Transverse colon (tissue), 4 donors: Measurements from ENCODE around the gene DCPS. TPM values are rescaled to one million over a fixed set of nuclear protein-coding genes. Genes with fewer than 3 reads are reported as not detected.

Experiments
- DNase-seq: peaks from one replicate; pipeline ENCODE4 v3.0.0-alpha.2; 2019
- H3K27ac ChIP-seq, 4 donors: fragments of 200-600 bp; sonication (generic); 2 replicates each; pipeline ENCODE4 v1.5.1; 2016 to 2018; ENCODE audit warnings: inconsistent platforms in 4 of 4
- H3K27me3 ChIP-seq: fragments of 200-600 bp; sonication (generic); 2 replicates; pipeline ENCODE4 v1.5.1; 2017; ENCODE audit warnings: inconsistent platforms
- H3K36me3 ChIP-seq, 4 donors: fragments of 200-600 bp; sonication (generic); 2 replicates each; pipeline ENCODE4 v1.5.1; 2017 to 2019; ENCODE audit warnings: inconsistent platforms in 4 of 4
- H3K4me1 ChIP-seq, 4 donors: fragments of 200-600 bp; sonication (generic); 2 replicates each; pipeline ENCODE4 v1.5.1; 2017 to 2020; ENCODE audit warnings: inconsistent platforms in 4 of 4
- H3K4me3 ChIP-seq, 4 donors: fragments of 200-600 bp; sonication (generic); 1 replicate in 1 of 4; 2 replicates in 3 of 4; pipeline versions ENCODE4 v1.5.1 to v1.6.1; 2017 to 2019; ENCODE audit warnings: inconsistent platforms in 4 of 4
- H3K9me3 ChIP-seq, 2 donors: fragments of 200-600 bp; sonication (generic); 2 replicates each; pipeline ENCODE4 v1.5.1; 2017 to 2019; ENCODE audit warnings: inconsistent platforms in 2 of 2
- CTCF ChIP-seq, 5 experiments: fragments of 200-600 bp in 3 of 5; fragments of 450-650 bp in 2 of 5; sonication (generic) in 3 of 5; IDR thresholded peaks; 1 replicate in 2 of 5; 2 replicates in 3 of 5; pipeline ENCODE4 v1.5.1; 2016 to 2017; ENCODE audit warnings: antibody characterized with exemption in 5 of 5, inconsistent platforms in 3 of 5, mild to moderate bottlenecking in 2 of 5, moderate library complexity in 1 of 5
- EP300 ChIP-seq: sonication (generic); formaldehyde crosslinking; IDR thresholded peaks from one replicate; pipeline ENCODE4 v1.6.1; 2017; ENCODE audit warnings: antibody characterized with exemption, low read depth
- POLR2A ChIP-seq: fragments of 450-650 bp; IDR thresholded peaks from one replicate; pipeline ENCODE4 v1.6.1; 2016; ENCODE audit warnings: antibody characterized with exemption, mild to moderate bottlenecking, moderate library complexity
- POLR2AphosphoS5 ChIP-seq, 3 donors: sonication (generic); formaldehyde crosslinking; IDR thresholded peaks; one replicate each; pipeline ENCODE4 v1.6.1; 2016; ENCODE audit warnings: antibody characterized with exemption in 3 of 3
- WGBS, 2 donors: methylation state at CpG; one replicate each; pipeline ENCODE4 v1.1.5; 2018; ENCODE audit warnings: low coverage in 1 of 2; 5-methylcytosine and 5-hydroxymethylcytosine counted together
- in situ Hi-C, 4 donors: fragments of 200-750 bp; cut with MboI; loops; one replicate each; pipeline versions ENCODE4 v1.15.0 to v1.15.1; 2017; ENCODE audit warnings: low sequenced_read_pairs in 3 of 4, low pct_ligation_motif_present in 1 of 4, low pct_unique_long_range_greater_than_20kb in 1 of 4
- intact Hi-C: fragments of 100-400 bp; cut with DNase I; formaldehyde crosslinking; loops from one replicate; pipeline ENCODE4 v1.15.1; 2023; ENCODE audit warnings: low total_unique reads
- total RNA-seq, 4 donors: library from RNA; depleted of rRNA; stranded (reverse); fragments of >200 nt; gene quantifications; one replicate each; pipeline ENCODE4 v1.1.0, GENCODE V29; 2016

Gene DCPS
- total RNA-seq, 4 donors from 2014 or later = 0.40 to 13.7 (median 11.3) TPM

GRCh38 chr11:126352934-126353801 is 49.3 kb downstream of the DCPS start:
- TF ChIP-seq EP300 = no peak
- no peak for TF ChIP-seq CTCF (IDR thresholded peaks at IDR 0.05)
- no peak for TF ChIP-seq POLR2A
- Histone ChIP-seq H3K27me3 (peaks cover 12% of the 10 kb centered on the region), H3K9me3 (no peaks in the 10 kb centered on the region), H3K27ac (peak overlapping the region in 2 of 4 donors; percentile 2 to 25), H3K36me3 (no peaks in the 10 kb centered on the region), H3K4me1 (peaks cover 5 to 57% (median 24%) of the 10 kb centered on the region in 4 donors), H3K4me3 (no peak overlapping the region)
- WGBS, 2 donors = 83 to 85% methylated on average over 3 to 4 of the region's 4 CpGs
- in situ Hi-C loops = no loop called here
- intact Hi-C loops = no loop called here
- DNase-seq = no peak

GRCh38 chr11:126354631-126355323 is 50.9 kb downstream of the DCPS start:
- Histone ChIP-seq H3K27me3 (peaks cover 13% of the 10 kb centered on the region), H3K9me3 (no peaks in the 10 kb centered on the region), H3K4me3 (peak overlapping the region; percentile 55 to 81 (median 62)), H3K27ac (peak overlapping the region; percentile 80 to 87 (median 84)), H3K4me1 (peaks cover 5 to 69% (median 27%) of the 10 kb centered on the region in 4 donors), H3K36me3 (no peaks in the 10 kb centered on the region)
- no peak for DNase-seq
- in situ Hi-C loops (no loop called here), intact Hi-C loops (no loop called here)
- TF ChIP-seq CTCF (IDR thresholded peaks at IDR 0.05) = no peak
- no peak for TF ChIP-seq POLR2AphosphoS5 (IDR thresholded peaks at IDR 0.05)
- no peak for TF ChIP-seq POLR2A
- TF ChIP-seq EP300 = no peak
- 51% methylated on average over 14 of the region's 15 CpGs; no CpG with 5 or more reads in 1 of the 2 donors for WGBS, 2 donors

- Histone ChIP-seq H3K4me1 (peaks cover 5 to 73% (median 30%) of the 10 kb centered on the region in 4 donors), H3K27me3 (peaks cover 15% of the 10 kb centered on the region), H3K36me3 (no peaks in the 10 kb centered on the region), H3K9me3 (no peaks in the 10 kb centered on the region), H3K27ac (peak within 1 kb of the TSS; percentile 80 to 87 (median 84)), H3K4me3 (peak within 1 kb of the TSS; percentile 55 to 81 (median 62))
- in situ Hi-C loops (no loop called here), intact Hi-C loops (no loop called here)
- peak; percentile 72 for DNase-seq
- 2% methylated on average over 16 of the region's 71 CpGs; no CpG with 5 or more reads in 1 of the 2 donors for WGBS, 2 donors
- TF ChIP-seq POLR2A = no peak
- no peak for TF ChIP-seq EP300
- TF ChIP-seq POLR2AphosphoS5 (IDR thresholded peaks at IDR 0.05) = no peak
- no peak for TF ChIP-seq CTCF (IDR thresholded peaks at IDR 0.05)
These were observed 51.6 kb downstream of the DCPS start, which contains the start of gene ST3GAL4 for GRCh38 chr11:126355324-126355925. Gene ST3GAL4, plus strand, starts transcription at chr11:126355686. Its CDS starts 50,470 bp downstream, at chr11:126406156.
